Right forelimb (tissue), 1 donor: ENCODE measurements around the gene FAM25A.
"Not testable (repeated sequence)": the region's sequence is repeated elsewhere in the genome, so short reads cannot be mapped to it uniquely, and the experiment has no call there.

ENCODE experiments used
- DNase-seq: peaks from one replicate; pipeline ENCODE4 v3.0.0-alpha.2; 2018

FAM25A gene

GRCh38 chr10:87020056-87020455 lies at the start of gene FAM25A:
Gene FAM25A (plus strand): TSS chr10:87020294. CDS start chr10:87020325, 31 bp downstream.
- not testable (repeated sequence) for DNase-seq

- no peak for DNase-seq
These were observed 49.2 kb upstream of the FAM25A start for GRCh38 chr10:86970982-86971231.

GRCh38 chr10:86971232-86971991 lies 48.7 kb upstream of the FAM25A start:
- peak; percentile 91 for DNase-seq

DNA sequence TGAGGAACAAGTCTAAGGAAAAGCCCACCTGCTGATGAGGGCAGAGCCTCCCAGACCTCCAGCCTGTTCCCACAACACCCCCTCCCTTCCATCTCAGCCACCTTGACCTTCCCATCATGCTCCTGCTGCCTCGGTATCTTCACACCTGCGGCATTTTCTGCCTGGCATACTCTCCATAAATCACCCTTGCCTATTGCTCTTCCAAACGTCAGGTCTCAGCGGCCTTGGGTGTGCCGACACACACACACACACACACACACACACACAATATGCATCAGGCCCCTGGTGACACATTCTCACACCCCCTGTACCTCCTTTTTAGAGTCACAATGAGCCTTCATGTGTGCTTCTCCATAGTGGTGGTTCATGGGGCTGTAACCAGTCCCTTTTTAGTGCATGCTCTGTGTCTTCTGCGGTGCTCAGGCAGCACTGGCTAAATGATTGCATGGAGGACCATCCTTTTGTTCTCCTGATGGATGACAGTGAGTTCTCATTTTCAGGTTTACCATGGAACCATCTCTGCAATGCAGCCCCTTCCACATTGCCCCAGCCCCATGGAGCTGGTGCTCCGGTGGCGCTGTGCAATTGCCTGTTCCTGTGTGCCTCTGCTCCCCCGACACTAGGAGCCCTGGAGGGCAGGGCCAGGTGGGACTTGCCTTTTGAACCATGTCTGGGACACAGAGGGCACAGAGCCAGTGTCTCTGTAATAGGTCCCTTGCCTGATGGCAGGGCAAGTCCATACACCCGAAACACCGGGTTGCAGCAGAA lies 47.3 kb upstream of the FAM25A start:
- no peak for DNase-seq

DNA sequence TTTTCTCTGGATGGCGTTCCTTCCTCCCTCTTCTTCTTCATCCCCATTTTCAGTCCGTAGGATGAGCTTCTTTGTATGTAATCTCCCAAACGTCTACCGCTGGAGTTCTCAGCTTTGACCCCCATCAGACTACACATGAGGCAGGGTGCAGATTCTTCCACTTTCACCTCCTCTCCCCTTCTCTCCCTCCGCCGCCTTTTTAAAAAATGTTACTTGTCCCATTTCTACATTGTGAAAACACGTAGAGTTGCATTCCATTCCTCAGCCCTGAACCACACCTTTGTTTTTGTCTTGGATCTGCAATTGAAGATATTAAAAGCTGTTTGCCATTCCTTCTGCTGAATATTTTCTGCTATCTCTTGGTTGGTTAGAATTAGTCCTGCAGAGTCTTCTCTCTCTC lies 45.6 kb upstream of the FAM25A start:
- DNase-seq: no peak

DNA sequence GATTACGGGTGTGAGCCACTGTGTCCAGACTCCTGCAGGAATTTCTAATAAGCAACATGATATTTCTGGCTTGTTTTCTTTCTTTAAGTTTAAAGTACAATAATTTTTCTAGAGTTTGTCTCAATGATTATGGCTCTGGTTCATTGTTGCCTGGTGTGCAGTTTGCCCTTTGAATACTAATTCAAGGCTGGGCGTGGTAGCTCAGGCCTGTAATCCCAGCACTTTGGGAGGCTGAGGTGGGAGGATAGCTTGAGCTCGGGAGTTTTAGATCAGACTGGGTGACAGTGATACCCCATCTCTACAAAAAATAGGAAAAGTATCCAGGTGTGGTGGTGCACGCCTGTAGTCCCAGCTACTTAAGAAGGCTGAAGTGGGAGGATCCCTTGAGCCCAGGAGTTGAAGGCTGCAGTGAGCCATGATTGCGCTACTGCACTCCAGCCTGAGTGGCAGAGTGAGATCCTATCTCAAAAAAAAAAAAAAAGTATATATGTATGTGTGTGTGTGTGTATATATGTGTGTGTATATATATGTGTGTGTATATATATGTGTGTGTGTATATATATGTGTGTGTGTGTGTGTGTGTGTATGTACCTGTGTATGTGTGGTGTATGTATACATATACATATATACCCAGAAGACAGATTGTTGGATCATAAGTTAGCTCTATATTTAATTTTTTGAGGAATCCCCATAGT lies 43.6 kb upstream of the FAM25A start:
- no peak for DNase-seq

- not testable (repeated sequence) for DNase-seq
These were observed 41.6 kb upstream of the FAM25A start for GRCh38 chr10:86978457-86978856.

DNA sequence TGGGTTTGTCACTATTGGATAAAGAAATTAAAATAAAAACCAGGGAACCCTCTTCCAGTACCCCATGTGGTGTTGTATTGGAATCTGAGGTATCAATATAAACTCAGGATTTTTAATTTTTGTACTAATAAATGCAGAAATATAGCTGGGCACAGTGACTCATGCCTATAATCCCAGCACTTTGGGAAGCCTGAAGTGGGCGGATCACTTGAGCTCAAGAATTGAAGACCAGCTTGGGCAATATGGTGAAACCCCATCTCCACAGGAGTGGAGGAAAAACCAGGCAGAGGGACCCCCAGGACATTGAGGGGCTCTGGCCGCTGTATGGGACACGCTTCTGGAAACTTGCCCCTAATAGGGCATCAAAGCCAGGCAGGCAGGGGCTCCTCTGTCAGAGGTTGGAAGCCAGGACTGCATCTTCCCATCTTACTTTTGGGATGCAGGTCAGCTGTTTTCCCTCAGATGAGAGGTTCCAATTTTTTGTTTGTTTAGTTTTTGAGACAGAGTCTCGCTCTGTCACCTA lies 40.7 kb upstream of the FAM25A start:
- no peak for DNase-seq

DNA sequence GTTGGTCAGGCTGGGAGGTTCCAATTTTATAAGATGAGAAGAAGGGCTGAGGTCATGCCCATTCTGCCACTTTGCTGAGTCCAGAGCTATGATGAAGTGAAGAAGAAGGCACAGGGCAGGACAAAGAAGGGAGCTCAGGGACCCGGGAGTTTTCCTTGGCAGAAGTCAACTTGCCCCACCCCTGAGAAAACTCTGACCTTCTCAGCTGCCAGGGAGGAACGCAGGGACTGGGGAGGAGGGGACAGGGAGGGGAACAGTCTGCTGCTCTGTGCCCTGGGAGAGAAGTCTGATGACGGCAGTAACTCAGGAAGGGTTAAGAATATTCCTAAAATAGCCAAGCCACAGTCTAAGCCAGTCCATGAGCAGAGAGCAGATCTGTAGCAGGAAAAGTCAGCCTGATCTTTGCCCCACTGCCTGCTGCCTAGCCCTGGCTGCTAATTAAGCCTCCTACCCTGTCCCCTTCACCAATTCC lies 40.1 kb upstream of the FAM25A start:
- no peak for DNase-seq

DNA sequence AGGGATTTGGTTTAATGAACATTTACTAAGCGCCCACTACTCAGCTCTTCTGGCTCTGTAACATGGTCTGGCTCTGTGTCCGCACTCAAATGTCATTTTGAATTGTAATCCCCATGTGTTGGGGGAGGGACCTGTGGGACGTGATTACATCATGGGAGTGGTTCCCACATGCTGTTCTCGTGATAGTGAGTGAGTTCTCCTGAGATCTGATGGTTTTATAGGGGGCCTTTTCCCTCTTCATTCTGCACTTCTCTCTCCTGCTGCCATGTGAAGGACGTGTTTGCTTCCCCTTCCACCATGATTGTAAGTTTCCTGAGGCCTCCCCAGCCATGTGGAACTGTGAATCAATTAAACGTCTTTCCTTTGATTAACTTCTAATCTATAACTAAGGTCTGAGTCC lies 39.1 kb upstream of the FAM25A start:
- DNase-seq: not testable (repeated sequence)

DNA sequence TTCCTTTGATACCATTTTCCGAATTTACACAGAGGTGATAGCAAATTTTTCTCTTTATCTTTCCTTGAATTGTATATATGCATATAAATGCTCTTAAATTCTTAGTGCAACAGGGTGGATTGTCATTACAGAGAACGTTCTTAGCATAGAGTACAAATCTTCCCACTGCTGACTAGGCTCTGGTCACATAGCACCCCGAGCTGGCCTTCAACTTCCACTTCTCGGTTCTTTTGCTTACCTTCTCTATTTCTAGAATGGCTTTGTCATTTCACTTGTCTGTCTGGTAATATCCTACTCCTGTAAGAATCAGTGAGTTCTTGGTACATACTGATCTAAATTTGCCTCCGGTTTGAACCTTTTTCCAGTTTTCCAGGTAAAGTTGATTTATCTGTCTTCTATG lies 38.4 kb upstream of the FAM25A start:
- DNase-seq: no peak

DNA sequence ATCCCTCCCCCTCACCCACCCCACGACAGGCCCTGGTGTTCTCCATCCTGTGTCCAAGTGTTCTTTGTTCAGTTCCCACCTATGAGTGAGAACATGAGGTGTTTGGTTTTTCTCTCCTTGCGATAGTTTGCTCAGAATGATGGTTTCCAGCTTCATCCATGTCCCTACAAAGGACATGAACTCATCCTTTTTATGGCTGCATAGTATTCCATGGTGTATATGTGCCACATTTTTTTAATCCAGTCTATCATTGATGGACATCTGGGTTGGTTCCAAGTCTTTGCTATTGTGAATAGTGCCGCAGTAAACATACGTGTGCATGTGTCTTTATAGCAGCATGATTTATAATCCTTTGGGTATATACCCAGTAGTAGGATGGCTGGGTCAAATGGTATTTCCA lies 35.6 kb upstream of the FAM25A start:
- DNase-seq: not testable (repeated sequence)

GRCh38 chr10:86988520-86988919 lies 31.6 kb upstream of the FAM25A start:
- DNase-seq: no peak

DNA sequence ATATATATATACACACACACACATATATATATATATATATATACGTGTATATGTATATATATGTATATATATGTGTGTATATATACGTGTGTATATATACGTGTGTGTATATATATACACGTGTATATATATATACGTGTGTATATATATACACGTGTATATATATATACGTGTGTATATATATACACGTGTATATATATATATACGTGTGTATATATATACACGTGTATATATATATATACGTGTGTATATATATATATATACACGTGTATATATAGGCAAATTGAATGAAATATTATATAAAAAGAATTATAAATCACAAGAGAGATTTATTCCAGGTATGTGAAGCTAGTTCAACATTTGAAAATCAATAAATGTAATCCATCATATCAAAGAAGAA lies 28.7 kb upstream of the FAM25A start:
- DNase-seq: not testable (repeated sequence)

GRCh38 chr10:86992456-86992855 lies 27.6 kb upstream of the FAM25A start:
- no peak for DNase-seq

DNA sequence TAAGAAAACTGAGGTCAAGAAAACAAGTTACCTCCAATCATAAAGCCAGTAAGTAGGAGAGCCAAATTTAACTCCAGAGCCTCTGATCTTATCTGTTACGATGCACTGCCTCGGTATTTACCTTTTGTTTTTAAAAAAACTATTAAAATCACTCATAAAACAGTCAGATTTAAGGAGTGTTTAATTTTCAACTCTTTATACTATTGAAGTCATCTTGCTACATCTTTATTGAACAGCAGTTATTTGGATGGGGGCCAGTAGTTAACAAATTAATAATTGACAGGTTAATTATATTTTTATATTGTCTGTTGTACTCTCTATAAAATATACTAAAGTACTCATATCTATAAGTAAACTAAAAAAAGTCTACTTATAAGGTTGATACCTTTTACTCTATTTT lies 27.2 kb upstream of the FAM25A start:
- no peak for DNase-seq

DNA sequence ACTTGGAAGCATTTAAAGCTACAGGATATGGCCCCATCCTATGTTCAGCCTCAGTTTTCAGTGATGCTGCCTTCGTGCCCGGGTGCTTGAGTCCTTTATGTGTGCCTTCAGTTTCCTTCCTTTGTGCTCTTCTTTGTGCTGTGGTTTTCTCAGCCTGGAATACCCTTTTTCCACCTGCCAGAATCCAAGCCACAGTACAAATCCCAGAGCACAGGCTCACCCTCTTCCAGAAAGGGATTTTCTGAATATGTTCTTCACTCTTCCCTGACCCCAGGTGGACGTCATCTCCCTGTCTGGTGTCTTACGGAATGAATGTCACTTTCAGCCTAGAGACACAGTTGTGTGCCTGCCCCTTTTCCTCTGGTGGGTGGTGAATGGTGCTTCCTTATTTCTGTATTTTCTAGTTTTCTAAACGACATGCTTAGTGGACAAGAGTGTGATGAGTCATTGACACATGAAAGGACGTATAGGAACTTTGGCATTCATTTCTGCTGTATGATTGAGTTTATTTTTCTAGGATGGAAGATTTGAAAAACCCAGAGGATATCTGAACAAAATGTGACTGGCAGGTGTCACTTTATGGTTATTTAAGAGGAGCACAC lies 20.2 kb upstream of the FAM25A start:
- DNase-seq: not testable (repeated sequence)

- DNase-seq: no peak
These were observed 19.6 kb upstream of the FAM25A start for GRCh38 chr10:87000491-87000890.

DNA sequence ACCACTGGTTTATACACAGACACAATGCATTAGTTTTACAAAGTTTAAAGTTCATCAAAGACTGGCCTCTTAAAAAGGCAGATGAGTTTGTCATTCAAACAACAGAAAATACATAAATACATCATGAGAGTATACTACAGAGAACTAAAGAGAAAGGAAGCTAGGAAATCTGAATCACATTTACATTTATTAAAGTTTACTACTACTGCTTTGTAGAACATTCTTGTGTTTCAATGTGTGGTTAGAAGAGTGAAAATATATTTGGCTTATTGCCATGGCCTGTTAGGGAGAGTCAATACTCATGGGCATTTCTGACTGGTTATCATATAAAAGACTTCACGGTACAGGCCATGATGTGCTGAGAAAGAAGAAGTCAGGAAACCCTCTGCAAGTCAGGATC lies 13.0 kb upstream of the FAM25A start:
- not testable (repeated sequence) for DNase-seq

DNA sequence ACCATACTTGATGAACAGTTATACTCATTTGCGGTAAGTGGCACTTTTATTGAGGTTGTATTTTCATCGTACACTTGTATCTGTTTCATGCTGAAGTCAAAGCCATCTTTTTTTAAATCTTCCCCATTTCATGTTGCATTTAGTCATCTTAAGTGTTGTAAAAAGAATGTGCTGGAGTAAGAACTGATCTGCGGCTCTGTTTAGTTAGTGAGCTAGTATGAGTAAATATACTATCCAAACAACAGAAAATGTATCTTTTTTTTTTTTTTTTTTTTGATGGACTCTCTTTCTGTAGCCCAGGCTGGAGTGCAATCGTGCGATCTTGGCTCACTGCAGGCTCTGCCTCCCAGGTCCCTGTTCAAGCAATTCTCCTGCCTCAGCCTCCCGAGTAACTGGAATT lies 12.4 kb upstream of the FAM25A start:
- not testable (repeated sequence) for DNase-seq

DNA sequence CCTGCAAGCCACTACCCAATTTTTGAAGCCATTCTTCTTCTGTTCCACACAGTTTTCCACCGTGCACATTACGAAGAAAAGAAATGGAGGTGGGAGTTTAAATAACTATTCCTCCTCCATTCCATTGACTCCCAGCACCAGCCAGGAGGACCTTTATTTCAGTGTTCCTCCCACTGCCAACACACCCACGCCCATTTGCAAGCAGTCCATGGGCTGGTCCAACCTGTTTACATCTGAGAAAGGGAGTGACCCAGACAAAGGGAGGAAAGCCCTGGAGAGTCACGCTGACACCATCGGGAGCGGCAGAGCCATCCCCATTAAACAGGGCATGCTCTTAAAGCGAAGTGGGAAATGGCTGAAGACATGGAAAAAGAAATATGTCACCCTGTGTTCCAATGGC lies 11.8 kb upstream of the FAM25A start:
- DNase-seq: not testable (repeated sequence)

DNA sequence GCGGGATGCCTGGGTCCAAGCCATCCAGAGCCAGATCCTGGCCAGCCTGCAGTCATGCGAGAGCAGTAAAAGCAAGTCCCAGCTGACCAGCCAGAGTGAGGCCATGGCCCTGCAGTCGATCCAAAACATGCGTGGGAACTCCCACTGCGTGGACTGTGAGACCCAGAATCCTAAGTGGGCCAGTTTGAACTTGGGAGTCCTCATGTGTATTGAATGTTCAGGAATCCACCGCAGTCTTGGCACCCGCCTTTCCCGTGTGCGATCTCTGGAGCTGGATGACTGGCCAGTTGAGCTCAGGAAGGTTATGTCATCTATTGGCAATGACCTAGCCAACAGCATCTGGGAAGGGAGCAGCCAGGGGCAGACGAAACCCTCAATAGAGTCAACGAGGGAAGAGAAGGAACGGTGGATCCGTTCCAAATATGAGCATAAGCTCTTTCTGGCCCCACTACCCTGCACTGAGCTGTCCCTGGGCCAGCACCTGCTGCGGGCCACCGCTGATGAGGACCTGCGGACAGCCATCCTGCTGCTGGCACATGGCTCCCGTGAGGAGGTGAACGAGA lies 10.9 kb upstream of the FAM25A start:
- DNase-seq: not testable (repeated sequence)

GRCh38 chr10:87013528-87013927 lies 6.6 kb upstream of the FAM25A start:
- not testable (repeated sequence) for DNase-seq
